ENCODE data around the gene IL21R.
"Not testable (repeated sequence)": the region's sequence is repeated elsewhere in the genome, so short reads cannot be mapped to it uniquely, and the experiment has no call there.

IL21R gene

DNA sequence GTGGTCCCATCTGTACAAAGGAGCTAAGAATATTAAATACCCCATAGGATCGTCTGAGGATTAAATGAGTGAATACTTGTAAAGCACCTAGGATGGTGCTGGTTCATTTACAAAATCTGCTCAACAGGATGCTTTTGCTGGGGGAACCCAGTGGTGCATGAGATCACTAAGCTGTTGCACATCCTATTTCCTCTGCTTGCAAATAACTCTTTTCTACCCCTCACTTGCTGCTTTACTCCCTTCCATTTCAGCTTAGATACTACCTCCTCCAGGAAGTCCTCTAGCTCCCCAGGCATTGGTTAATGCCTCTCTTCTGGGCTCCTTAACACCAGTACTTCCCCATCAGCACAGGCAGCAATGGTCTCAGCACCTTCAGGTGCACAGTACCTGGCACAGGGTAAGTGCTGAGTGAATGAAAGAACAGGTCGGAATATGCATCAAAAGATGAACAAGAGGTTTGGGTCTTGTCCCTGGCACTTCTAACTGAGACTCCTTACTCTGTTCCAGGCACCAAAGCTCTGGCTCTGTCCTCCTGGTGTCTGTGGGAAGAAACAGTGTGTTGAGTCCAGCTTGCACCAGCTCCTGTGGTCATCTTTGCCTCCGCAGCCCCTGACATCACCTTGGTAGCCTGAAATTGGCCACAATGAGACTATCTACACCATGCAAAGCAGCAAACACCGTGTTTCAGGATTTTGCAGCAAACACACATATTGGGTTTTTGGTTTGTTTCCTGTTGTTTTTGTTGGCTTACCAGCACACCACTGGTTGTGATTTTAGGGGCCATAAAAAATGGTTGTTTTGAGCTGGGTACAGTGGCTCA, 24.1 kb upstream of the IL21R start:
- peak; percentile 39 for DNase-seq

DNA sequence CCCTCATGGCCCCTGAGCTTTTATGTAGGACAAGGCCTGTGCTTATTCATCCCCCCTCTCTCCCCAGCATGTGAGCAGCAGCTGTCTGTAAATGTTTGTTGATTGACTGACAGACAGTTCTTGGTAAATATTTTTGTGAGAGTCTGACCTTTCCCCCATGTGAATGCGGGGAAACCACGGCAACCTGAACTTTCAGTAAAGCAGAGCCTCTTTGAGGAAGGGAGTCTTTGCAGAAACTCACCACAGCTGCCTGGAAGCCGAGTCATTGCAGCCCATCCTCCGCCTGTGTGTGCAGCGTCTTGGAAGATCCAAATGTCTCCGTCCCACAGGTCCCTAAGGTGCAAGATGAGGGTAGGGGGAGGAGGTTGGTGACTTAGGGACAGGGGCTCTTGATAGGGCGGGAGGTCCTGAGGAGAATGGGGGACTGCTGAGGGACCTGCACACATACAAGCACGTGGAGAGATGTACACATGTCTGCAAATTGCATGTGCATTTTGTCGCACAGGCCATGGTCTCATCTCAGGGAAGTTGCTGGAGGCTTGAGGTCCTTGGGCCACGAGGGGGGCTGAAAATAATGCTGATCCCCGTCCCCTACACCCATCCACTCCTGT, 23.0 kb upstream of the IL21R start:
- DNase-seq = no peak

DNA sequence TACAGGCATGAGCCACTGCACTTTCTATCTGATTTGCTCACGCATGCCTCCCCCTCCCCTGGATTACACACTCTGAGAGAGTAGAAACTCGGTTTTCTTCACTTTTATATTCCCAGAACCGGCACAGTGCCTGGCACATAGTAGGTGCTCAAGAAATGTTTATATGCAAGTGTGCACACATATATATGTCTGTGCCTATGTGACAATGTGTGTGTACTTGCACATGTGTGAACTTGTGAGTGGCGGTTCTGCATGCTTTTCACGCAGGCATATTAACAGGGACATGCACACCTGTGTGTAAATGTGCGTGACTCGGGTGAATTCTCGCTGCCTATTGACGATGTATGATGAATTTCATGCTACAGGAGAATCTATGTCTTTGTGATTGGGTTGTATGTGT, 22.1 kb upstream of the IL21R start:
- DNase-seq = no peak

DNA sequence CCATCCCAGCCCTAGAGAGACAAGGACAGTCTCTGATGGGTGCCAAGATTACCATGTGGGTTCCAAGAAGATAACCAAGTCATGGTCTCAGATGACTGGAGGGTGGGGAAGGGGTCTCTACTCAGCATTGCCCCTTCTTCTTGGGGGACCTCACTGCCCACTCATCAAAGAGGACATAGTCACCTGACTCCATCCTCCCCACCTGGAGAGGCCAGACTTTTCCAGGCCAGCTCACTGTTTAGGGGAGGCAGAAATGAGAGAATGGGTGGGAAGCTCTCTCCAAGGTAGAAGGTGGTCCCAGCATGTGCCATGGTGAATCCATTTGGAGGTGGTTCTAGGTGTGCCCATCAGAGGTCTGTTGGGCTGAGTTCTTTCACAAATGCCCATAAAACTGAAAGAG, 20.7 kb upstream of the IL21R start:
- no peak for DNase-seq

DNA sequence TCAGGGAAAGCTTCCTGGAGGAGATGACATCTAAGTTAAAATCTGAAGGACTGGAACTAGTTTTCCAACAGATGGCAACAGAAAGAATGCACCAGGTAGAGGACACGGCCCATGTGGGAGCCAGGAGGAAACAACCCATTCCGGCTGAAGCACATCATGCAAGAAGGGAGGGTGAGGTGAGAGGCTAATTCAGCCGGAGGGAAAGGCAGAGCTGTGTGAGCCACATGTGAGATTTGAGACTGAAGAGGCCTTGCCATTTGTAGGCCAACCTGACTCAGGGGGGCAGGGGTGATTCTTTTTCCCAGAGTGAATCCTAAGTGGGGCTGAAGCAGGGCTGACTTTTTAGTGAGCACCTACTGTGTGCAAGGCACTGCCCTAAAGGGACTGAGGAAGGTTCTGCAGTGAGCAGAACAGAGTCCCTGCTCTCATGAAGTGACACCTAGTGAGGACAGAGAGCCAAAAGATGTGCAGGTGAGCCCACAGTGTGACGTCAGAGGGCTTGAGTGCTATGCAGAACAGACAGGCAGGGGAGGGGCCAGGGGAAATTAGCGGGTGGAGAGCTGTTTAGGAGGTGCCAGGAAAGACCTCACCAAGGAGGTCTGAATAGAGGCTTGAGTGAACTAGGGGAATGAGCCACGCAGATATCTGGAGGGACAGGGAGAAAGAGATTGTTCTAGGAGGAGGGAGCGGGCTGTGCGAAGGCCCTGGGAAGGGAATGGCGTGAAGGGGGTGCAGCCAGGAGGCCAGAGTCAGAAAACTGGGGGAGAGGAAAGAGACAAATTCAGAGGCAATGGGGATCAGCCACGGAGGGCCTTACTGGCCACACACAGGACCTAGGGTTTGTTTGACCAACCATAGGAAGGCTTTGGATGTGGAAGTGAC, 19.8 kb upstream of the IL21R start:
- no peak for DNase-seq

DNA sequence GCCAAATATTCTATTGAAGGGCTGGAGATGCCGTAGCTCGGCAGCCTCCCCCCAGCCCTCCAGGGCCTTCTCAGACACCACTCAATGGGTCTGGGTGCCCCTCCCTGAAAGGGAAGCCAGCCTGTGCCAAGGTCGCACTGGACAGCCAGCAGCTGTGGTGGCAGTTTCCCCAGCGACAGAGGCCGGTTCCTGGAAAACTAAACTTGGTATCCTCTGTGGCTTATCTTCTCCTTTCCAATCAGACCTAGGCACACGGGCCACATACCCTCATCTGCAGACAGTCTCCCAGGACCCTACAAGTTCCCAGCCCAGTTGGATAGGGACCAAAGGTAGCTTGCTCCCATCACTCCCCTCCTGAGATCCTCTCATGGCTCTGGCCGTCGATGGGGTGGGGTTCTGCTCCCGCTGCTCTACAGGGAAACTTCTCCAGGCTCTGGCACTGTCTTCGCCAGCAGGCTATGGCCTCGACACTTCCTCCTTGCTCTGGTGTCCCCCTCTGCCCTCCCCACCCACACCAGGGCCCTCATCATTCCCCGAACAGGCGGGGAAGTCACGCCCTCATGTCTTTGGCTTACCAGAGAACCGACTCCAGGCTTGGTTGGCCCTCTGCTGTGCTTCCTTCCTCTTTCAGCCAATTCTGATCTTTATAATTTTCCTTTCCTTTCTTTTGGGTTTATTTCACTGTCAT, 18.3 kb upstream of the IL21R start:
- no peak for DNase-seq

DNA sequence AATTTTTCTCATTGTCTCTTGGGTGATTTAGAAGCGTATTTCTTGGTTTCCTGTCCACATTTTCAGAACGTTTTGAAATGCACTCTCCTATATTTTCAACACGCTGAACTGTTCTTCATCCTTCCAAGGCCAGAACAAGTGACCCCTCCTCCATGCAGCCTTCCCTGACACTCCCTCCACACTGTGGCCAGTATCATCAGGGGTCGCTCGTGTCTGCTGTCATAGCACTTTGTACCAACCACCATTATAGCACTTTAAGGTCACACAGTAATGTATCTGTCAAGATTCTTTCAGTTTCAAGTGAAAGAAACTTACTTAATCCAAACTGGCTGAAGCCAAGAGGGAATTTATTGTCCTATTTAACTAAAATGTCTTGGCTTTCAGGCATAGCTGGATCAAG, 17.5 kb upstream of the IL21R start:
- no peak for DNase-seq

DNA sequence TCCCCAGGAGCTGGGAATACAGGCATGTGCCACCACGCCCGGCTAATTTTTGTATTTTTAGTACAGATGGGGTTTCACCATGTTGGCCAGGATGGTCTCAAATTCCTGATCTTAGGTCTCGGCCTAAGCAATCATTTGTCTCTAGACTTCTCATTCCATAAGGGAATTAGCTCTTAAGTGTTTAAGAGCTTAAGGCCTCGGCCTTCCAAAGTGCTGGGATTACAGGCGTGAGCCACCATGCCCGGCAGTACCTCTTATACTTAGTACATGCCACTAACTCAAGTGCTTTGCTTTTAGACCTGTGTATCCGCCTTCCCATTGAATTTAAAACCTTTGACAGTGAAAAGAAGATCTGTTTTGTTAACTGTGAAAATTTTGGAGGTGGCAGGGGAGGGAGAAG, 16.6 kb upstream of the IL21R start:
- DNase-seq = peak; percentile 91

DNA sequence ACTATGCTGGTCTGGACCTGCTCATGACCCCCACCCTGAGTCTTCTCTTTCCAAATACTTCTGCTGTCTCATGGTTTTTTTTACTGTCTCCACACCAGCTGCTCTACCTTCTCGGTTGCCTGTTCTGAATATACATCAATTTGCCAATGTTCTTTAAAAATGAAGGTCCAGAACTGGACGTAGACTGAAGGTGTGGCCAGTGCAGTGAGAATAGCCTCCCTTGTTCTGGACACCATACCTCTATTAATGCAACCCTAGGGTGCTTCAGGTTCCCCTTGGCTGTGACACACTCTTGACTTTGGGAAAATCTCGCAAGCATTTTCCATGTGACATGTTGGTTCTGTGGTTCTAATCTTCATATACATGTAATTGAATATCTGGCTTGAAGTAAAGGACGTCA, 15.3 kb upstream of the IL21R start:
- DNase-seq = no peak

DNA sequence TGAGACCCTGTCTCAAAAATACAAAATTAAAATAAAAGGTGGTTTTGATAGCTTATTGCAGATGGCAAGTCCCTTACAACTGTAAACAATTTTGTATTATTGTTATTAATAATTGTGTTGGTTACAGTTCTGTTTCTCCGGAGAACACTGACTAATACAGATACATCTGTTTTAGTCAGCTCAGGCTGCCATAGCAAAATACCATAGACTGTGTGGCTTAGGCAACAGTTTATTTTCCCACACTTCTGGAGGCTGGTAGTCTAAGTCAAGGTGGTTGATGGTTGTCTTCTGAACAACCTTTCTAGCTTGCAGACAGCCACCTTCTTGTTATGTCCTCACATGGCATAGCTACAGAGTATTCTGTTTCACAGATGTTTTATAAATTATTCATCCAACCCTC, 14.2 kb upstream of the IL21R start:
- DNase-seq = no peak

DNA sequence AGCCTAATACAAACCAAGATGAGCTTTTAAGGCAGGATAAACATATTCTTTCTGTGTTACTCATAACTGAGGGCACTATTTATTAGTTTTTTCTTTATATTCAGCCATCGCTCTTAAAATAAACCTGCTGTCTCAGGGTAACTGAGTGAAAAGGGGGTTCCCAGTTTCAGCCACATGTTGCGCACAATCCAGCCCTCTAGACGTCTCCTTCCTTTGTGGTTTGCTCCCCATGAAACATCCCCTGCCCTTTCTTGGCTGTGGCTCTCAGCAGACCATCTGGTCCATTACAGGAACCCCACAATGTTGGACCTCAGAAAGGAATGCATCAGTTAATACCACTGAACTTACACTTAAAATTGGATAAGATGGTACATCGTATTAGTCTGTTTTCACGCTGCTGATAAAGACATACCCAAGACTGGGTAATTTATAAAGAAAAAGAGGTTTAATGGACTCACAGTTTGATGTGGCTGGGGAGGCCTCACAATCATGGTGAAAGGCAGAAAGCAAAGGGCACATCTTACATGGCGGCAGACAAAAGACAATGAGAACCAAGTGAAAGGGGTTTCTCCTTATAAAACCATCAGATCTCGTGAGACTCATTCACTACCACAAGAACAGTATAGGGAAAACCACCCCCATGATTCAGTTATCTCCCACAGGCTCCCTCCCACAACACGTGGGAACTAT, 12.6 kb upstream of the IL21R start:
- no peak for DNase-seq

DNA sequence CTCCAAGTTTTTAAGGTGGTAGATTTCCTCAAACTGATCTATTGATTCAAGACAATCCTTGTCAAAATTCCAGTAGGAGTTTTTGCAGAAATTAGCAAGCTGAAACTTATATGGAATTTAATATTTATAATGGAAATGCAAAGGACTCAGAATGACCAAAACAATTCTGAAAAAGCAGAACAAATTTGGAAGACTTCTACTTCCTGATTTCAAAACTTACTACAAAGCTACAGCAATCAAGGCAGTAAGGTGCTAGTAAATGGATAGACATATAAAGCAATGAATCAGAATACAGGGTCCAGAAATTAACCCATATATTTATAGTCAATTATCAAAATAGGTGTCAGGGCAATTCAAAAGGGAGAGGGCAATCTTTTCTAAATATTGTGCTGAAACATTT, 11.8 kb upstream of the IL21R start:
- no peak for DNase-seq

DNA sequence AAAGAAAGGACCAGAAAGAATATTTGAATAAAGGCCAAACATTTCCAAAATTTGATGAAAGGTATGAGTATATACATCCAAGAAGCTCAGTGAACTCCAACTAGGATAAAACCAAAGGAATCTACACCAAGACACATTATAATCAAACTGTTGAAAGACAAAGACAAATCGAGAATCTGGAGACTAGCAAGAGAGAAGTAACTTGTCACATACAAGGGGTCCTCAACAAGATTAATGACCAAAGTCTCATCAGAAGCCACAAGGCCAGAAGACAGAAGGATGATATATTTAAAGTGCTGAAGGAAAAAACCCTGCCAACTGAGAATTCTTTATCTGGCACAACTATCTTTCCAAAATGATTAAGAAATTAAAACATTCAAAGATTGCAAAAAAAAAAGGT, 9.3 kb upstream of the IL21R start:
- DNase-seq = no peak

DNA sequence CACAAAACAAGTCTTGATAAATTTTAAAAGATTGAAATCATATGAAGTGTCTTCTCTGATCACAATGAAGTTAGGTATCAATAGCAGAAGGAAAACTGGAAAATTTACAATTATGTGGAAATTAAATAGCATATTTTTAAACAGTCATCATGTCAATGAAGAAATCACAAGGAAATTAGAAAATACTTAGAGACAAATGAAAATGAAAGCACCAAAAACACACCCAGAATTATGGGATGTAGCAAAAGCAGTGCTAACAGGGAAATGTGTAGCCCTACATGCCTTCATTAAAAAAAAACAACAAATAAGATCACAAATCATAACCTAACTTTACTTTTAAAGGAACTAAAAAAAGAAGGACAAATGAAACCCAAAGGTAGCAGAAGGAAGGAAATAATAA, 7.5 kb upstream of the IL21R start:
- DNase-seq = no peak

DNA sequence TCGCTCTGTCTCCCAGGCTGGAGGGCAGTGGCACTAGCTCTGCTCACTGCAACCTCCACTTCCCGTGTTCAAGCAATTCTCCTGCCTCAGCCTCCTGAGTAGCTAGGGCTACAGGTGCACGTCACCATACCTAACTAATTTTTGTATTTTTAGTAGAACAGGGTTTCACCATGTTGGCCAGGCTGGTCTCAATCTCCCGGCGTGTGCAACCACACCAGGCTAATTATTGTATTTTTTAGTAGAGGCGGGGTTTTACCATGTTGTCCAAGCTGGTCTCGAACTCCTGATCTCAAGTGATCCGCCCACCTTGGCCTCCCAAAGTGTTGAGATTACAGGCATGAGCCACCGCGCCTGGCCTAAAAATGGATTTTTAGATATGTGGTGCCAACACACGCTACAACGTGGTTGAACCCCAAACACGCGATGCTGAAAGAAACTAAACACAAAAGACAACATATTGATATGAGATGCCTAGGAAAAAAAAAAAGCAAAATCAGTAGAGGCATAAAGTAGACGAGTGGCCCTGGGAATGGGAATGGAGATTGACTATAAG, 3.6 kb upstream of the IL21R start:
- not testable (repeated sequence) for DNase-seq

DNA sequence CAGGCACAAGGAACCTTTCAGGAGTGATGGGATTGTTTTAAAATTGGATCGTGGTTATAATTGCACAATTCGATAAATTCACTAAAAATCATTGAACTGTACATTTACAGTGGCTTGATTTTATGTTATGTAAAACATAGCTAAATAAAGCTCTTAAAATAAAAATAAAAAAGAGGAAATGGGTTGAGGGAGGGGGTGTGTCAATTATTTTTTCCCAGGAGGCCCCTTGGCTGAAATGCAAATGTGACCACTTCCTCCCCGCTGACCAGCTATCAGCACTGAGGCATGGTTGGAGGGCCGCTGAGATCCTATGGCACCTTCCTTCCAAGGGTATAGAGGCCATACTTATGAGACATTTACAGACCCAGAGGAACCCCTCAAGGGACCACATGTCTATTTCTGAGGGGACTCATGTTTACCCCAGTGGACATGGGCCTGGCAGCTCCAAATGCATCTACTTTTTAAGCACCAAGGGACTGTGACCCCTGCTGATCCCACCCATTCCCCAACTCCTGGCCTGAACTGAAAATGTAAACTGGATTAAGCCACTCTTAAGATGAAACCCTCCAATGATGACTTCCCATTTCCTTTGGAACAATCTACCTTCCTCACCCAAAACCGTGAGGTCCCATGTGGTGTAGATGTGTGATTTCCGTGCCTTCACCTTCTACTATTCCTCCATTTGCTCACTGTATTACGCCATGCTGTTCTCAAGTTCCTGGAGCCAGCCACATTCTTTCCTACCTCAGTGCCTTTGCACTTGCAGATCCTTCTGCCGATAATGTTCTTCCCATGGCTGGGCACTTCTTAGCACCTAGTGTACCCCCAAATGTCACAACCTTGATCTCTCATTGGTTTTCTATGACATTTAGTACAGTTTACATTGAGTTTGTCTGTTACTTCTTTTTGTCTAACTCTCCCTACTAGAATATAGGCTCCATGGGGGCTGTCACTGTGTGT, 2.8 kb upstream of the IL21R start:
- DNase-seq = no peak

DNA sequence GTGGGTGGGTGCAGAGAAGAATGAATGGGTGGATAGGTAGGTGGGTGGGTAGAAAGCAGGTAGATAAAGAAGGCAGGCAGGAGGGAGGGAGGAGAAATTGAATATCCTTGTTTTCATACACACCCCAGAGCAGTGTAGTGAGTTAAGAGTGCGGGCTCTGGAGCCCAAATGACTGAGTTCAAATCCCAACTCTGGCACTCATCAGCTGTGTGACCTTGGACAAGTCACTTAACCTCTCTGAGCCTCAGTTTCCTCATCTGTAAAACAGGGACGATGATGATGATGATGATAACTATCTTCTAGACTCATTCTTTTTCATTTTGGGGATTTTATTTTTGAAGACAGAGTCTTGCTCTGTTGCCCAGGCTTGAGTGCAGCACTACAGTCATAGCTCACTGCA, 2.0 kb upstream of the IL21R start:
- no peak for DNase-seq

DNA sequence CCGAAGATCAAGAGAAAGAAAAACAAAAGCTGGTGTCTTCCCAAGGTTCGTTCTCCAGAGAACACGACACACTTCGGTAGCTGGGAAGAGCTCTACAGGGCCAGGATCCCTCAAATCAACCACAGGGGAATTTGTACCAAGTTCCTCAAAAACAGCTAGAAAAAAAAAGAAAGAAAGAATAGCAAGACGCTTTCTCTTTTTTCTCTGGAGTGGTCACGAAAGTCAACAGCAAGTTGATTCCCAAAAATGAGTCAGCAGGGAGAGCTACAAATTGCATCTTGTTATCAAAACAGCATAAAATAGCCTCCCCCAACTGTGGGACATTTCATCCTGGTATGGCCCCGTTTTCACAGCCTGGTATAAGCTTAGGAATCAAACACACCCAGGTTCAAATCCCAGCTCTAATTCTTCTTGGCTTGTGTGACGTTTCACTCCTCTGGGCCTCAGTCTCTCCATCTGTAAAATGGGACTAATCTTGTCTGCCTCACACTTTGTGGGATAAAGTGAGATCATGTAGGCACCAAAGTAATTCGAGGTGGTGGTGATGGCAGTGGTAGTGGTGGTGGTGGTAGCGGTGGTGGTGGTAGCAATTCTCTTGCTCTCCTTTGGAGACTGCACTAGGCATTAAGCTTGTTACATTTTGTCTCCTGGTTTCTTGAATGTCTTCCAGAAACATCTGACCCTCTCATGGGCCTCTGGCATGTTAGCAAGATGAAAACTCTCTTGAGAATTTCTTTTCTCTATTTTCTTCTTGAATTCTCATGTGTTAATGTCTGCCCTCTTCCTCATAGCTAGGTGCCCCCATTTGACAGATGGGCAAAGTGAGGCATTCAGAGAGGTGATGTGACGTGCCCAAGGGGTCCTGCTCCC, 988 bp upstream of the IL21R start:
- DNase-seq = no peak

DNA sequence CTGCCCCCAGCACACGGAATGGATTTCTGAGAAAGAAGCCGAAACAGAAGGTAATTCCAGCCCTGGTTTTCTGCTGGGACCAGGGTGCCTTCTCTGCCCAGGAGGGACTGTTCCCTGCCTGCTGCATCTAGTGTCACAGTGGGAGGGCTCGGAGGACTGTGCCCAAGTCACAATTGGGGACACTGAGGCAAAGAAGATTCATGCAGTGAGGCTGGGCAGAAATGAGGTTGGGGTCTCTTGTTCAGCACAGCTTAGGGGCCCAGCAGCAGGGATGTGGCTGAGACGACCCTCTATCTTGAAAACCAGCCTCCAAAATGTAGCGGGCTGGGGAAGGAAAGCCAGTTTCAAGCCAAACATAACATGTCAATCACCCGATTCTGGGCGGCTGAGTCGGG, 592 bp downstream of the IL21R start:
- DNase-seq = no peak

DNA sequence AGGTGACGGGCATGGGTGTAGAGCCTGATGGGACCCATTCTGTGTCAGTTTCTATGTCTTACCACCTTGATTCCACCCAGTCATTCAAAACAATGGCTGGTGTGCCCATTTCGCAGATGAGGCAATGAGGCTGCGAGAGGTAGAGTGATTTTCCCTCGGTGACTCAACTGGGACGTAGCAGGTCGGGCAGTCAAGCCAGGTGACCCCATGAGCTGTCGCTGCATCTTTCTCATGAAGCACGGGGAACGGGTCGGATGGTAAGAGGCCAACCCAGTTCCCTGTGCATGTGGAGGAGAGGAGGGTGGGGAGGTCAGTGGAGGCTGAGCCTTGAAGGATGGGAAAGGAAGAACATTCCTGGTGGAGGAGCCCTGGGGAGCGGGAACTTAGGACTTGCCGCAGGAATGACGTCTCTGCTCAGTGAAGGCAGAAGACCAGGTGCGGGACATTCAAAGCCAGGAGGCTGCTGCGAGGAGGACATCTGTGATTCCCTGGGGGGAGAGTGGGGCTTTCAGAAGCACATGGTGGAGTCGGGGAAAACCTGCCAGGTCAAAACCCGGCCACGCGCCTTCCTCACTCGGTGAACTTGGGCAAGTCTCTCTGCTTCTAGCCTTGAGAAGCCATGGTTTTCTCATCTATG, 1.1 kb downstream of the IL21R start:
- peak; percentile 6 for DNase-seq

Measured in NCI-H82 (cell line).